ENCODE results near the gene GJA3.
A peak's percentile ranks its signal among the peaks of the same experiment; 100 is the strongest.

The GJA3 gene

DNA sequence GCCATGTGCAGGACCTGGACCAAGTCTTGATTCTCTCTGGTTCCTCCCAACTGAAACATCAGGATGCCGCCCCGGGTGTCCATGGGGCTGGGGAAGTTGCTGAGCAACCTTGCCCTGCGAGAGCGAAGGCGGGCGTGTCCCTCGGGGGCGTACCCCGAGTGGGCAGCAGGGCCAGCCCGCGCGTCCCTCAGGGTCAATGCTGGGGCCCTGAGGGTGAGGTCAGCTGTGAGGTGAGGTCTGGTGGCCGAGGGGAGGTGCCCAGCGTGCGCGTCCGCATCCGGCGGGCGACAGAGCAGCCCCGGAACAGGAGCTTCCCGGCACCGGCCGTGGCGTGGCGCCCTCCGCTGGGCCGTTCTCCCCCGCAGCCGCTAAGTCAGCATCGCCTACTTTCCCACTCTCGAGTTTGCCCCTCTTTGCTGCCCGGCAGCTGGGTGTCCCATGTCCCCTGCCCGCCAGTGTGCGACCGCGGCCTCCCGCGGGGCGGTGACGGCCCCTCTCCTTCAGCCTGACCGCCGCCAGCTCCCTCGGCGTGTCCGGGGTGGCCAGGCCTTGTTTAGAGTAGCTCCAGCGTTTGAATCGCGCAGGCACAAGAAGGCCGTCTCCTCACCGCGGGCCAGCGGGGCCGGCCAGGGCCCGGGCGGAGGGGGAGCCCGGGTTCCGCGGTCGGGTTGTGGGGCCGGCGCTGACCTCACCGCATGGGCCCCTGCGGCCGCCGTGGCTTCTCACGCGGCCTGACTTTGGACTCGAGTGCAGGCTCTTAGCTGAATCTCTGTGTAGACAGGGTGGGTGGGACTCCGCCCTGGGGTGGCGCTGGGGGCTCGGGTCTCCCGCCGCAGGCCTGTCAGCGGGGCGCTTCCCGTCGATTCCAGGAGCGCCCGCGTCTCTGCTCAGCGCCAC lies 33.0 kb downstream of the GJA3 start:
- DNase-seq (ENCODE audit: low read depth): peak; percentile 24

DNA sequence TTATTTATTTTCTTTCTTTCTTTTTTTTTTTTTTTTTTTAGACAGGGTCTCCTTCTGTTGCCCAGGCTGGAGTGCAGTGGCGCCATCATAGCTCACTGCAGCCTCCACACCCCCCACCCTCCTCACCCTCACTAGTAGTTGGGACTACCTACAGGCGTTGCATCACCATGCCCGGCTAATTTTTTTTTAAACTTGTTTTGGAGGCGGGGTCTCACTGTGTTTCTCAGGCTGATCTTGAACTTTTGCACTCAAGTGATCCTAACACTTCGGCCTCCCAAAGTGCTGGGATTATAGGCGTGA lies 33.6 kb downstream of the GJA3 start:
- no peak for DNase-seq (ENCODE audit: low read depth)

DNA sequence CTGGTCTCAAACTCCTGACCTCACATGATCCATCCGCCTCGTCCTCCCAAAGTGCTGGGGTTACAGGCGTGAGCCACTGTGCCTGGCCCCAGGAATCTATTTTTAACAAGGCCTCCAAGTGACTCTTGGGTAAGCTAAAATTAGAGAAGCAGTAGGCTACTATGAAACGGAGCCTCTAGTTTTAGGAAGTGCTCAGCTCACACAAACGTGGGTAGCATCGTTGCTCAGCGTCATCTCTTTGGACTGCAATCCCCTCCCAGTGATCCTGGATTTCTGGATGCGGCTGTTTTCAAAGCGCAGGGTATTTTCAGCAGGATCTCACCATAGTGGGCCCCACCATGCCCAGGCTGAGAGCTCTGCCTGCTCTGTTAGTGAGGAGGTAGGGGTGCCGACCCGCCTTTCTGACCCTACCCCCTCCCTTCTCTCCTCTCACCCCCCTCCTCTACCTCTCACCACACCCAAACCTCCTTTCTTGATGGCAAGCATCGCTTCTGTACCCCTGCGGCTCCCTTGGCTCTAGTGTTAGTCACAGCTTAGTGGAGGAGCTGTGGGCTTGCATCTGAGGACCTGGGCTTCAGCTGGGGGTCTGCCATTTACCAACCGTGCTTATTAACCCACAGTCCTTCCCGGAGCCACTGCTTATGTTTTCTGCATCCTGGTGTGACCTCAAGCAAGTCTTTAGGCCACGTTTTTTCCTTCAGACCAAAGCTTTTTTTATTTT lies 34.2 kb downstream of the GJA3 start:
- DNase-seq (ENCODE audit: low read depth): no peak

- no peak for DNase-seq (ENCODE audit: low read depth)
Measured at GRCh38 chr13:20125783-20126165, 35.1 kb downstream of the GJA3 start.

DNA sequence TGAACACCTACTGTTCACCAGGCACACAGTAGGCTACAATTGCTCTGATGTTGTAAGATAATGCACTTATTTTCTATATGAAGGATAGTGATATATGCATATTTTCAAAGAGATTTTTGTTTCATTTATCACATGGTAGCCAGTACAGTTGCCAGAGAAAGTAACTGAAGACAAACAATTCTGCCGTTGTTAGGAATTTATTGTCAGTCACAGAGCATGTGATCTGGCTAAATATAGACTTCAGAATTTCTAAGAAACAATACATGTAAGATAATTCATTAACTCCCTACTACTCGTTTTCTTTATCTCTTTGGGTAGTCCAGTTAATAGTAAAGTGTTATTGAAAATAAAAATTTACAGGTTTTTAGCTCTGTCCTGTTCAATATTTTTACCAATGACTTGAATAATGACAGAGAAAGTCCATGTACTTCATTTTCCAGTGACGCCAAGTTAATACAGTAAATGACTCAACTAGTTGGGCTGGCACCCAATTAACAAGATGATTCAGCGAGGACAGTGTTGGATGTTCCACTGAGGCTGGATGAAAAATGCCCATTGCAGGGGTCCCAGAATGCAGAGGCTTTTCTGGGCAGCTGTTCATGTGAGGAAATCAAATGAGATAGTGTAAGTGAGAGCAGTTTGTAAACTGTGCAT lies 35.6 kb downstream of the GJA3 start:
- DNase-seq (ENCODE audit: low read depth): no peak

DNA sequence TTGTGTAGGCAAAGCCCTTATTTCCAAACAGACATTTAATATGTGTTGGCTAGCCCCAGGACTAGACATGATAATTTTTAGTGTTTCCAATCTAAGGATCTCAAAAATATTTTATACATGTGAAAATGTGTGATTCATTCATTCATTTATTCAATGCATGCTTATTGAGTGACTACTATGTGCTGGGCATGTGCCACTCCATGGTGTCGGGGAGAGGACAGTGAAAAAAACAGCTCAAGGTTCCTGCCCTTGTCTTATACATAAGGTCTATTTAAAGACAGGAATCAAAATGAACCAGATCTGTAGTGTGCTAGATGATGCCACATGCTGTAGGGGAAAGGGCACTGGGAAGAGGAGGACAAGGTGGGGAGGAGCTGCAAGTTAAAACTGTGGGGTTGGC lies 36.5 kb downstream of the GJA3 start:
- no peak for DNase-seq (ENCODE audit: low read depth)

GRCh38 chr13:20121159-20121525 lies 39.7 kb downstream of the GJA3 start:
- no peak for DNase-seq (ENCODE audit: low read depth)

GRCh38 chr13:20119960-20120359 lies 40.9 kb downstream of the GJA3 start:
- no peak for DNase-seq (ENCODE audit: low read depth)

- DNase-seq (ENCODE audit: low read depth): peak; percentile 26
Measured at GRCh38 chr13:20118268-20119140, 42.3 kb downstream of the GJA3 start.

DNA sequence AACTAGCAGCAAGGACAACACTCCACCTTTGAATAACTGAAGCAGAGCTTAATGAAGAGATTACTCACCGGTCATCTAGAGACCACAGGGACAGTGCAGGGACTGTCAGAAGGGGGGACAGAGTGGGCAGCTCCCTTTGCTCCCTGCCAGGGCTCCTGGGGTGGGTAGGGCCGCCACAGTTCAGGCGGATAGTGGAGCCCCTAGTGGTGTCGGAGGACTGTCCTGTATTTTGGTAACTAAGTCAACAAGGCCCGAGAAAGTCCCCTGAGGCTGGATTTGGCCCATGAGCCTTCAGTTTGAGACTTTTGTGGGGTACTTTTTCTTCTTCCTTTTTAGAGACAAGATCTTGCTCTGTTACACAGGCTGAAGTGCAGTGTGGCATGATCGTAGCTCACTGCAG lies 44.6 kb downstream of the GJA3 start:
- no peak for DNase-seq (ENCODE audit: low read depth)

GRCh38 chr13:20114066-20114610 lies 46.7 kb downstream of the GJA3 start:
- no peak for DNase-seq (ENCODE audit: low read depth)

DNA sequence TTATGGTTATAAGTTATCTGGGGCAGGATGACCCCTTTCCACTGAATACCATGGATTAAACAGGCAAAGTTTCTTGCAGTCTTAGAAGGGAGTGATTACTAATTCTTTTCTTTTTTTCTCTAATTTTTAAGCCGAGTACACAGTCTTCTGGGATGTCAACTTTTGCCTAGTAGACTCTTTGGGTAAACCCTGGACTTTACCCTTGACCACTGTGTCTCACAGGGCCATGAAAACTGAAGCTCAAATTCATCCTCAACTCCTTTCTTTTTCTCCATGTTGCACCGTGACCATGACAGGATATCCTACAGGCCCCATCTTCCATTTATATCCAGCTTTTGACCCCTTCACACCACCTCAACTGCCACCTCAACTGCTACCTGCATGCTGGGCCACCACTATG lies 51.8 kb downstream of the GJA3 start:
- no peak for DNase-seq (ENCODE audit: low read depth)

DNA sequence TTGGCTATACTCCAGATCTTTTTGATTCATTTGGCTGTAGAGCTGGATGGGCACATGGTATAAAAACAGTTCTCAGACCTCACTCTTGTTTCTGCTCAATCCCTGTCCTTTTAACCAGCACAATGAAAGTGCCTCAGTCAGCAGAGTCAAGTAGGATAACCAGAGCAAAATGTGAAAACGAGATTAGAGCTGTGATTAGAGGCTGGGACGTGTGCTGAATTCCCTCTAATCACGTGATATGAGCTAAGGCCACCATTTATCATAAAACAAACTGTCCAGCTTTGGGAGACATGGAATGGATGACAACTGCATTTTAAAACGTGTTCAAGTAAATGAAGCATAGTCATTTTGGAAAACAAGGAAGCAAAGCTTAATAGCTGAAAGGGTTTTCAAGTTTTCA lies 54.1 kb downstream of the GJA3 start:
- no peak for DNase-seq (ENCODE audit: low read depth)

GRCh38 chr13:20105161-20105689 lies 55.6 kb downstream of the GJA3 start:
- no peak for DNase-seq (ENCODE audit: low read depth)

DNA sequence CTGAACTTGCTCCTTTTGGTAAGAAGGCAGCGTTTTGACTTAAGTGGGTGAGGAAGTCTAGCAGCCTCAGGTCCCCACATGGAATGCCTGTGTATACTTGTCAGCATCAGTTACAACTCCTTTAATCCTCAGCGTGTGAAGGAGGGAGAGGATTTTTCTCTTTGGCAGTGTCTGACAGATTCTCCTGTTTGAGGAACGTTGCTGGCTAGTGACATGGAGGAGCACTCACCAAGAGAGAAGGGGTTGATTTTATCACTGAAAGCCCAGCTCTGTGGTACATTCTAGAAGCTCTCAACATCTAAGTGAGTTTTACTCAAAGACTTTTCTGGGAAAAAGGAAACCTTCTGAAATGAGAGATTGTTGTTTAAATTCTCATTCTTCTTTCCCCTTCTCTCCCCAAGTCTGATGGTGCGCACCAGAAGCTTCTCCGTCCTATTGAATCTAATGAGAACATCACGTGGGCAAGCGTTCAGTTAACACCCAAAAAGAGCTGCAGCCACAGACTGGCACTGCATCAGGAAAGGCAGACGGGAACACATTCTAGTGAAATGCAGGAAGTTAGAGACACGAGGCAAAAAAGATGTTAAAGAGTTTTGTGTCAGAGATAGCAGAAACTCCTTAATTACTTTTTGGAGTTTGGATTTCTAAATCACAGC lies 58.2 kb downstream of the GJA3 start:
- no peak for DNase-seq (ENCODE audit: low read depth)

- DNase-seq (ENCODE audit: low read depth): no peak
Measured at GRCh38 chr13:20101467-20102316, 59.2 kb downstream of the GJA3 start.

GRCh38 chr13:20099319-20099718 lies 61.5 kb downstream of the GJA3 start:
- no peak for DNase-seq (ENCODE audit: low read depth)

DNA sequence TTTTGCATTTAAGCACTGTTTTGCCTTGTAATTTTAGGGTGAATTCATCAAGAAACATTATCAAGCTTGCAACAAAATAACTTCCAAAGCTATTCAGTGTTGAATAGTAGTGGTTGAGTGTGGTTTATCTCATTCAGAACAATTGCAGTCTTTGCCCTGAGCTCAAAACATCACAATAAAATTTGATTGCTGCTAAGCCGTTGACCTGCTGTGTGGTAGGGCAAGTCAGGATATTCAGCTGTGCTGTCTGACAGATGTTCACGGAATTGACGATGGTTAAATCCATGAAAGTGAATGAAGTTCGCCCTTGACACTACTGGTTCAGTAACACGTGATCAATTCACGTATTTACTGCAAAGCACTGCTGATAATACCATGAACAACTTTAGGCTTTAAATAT lies 66.9 kb downstream of the GJA3 start:
- no peak for DNase-seq (ENCODE audit: low read depth)

DNA sequence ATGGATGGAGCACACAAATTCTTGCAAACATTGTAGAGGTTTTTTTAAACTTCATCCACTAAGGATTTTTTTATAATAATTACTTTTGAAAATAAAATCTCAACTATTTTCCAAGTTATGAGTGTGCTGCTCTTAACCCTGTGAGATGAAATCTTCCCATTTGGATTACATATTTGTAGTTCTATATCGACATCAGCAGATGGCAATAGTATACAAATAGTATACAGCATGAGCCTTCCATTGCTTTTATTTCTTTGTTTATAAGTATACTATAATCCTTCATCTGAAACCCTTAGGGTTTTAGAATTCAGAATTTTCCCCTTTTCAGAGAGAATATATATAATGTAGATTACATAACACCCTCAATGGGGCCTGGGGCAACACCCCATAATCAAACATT lies 70.5 kb downstream of the GJA3 start:
- DNase-seq (ENCODE audit: low read depth): no peak

Data from activated T-helper 1 cell treated with Interleukin-2 at 50 U/mL for 16 hours (primary cell).